Activated T-helper 1 cell treated with anti-CD3 and anti-CD28 coated beads, Interleukin-2, amount 50 U/mL, for 16 hours (primary cell): ENCODE measurements around the gene MYO18A.
"Not testable (repeated sequence)": the region's sequence is repeated elsewhere in the genome, so short reads cannot be mapped to it uniquely, and the experiment has no call there.

Experiments used
- DNase-seq, 2 donors: peaks; one replicate each; pipeline ENCODE4 v3.0.0-alpha.2; 2020; ENCODE audit warnings: low read depth in 1 of 2, low spot score in 1 of 2

Gene MYO18A

GRCh38 chr17:29107933-29108822, 72.0 kb downstream of the MYO18A start:
- no peak for DNase-seq

GRCh38 chr17:29107084-29107483, 73.1 kb downstream of the MYO18A start:
- no peak for DNase-seq

GRCh38 chr17:29103341-29103740, 76.9 kb downstream of the MYO18A start:
- no peak for DNase-seq

GRCh38 chr17:29102741-29103181, 77.4 kb downstream of the MYO18A start:
- DNase-seq: no peak

- no peak for DNase-seq
These were observed 78.2 kb downstream of the MYO18A start for GRCh38 chr17:29102046-29102445.

- no peak for DNase-seq
These were observed 79.9 kb downstream of the MYO18A start for GRCh38 chr17:29100296-29100695.

GRCh38 chr17:29099527-29099926, 80.7 kb downstream of the MYO18A start:
- DNase-seq: no peak

GRCh38 chr17:29096094-29096493, 84.1 kb downstream of the MYO18A start:
- no peak for DNase-seq

- DNase-seq: no peak
These were observed 84.8 kb downstream of the MYO18A start for GRCh38 chr17:29095439-29095838.

GRCh38 chr17:29094101-29094708, 86.0 kb downstream of the MYO18A start:
- DNase-seq: no peak

- no peak for DNase-seq
These were observed 86.9 kb downstream of the MYO18A start for GRCh38 chr17:29093090-29093871.

- no peak for DNase-seq
These were observed 88.5 kb downstream of the MYO18A start for GRCh38 chr17:29091606-29092289.

- DNase-seq: no peak
These were observed 89.2 kb downstream of the MYO18A start for GRCh38 chr17:29090750-29091605.

GRCh38 chr17:29090108-29090507, 90.1 kb downstream of the MYO18A start:
- no peak for DNase-seq

GRCh38 chr17:29089601-29090044, 90.6 kb downstream of the MYO18A start:
- no peak for DNase-seq

GRCh38 chr17:29088782-29089181, 91.4 kb downstream of the MYO18A start:
- not testable (repeated sequence) for DNase-seq

GRCh38 chr17:29086628-29087332, 93.4 kb downstream of the MYO18A start:
- no peak for DNase-seq

GRCh38 chr17:29085223-29085622, 95.0 kb downstream of the MYO18A start:
- DNase-seq: no peak

GRCh38 chr17:29084541-29085146, 95.6 kb downstream of the MYO18A start:
- no peak for DNase-seq
